WTC11 (cell line): ENCODE results near the gene SENP1. TPM values are rescaled to one million over a fixed set of nuclear protein-coding genes. Genes with fewer than 3 reads are reported as not detected.

Experiments used
- ATAC-seq: fragments of 200-7000 bp; cut with Tn5 transposase; 2 replicates; pipeline ENCODE4 v1.10.0; 2021; ENCODE audit warnings: mild to moderate bottlenecking, moderate library complexity
- CTCF ChIA-PET: fragments of 300-600 bp; sonication (Branson Sonifier 250); formaldehyde crosslinking; loops from one replicate; lab custom pipeline; 2021; ENCODE audit warnings: antibody characterized with exemption; lab: Charles Lee
- POLR2A ChIA-PET: fragments of 350-600 bp; sonication (Branson Sonifier 250); formaldehyde crosslinking; loops from one replicate; lab custom pipeline; 2021; ENCODE audit warnings: antibody characterized with exemption; lab: Charles Lee
- DNase-seq: peaks from one replicate; pipeline ENCODE4 v3.0.0; 2021; ENCODE audit warnings: low spot score
- H3K27ac Mint-ChIP-seq: 2 replicates; pipeline ENCODE4 v1.8.0; 2021; ENCODE audit warnings: mixed read lengths
- H3K27me3 Mint-ChIP-seq: 2 replicates; pipeline ENCODE4 v1.8.0; 2021; ENCODE audit warnings: low read depth, mild to moderate bottlenecking, moderate library complexity, mixed read lengths
- H3K36me3 Mint-ChIP-seq: 2 replicates; pipeline ENCODE4 v1.8.0; 2021; ENCODE audit warnings: mixed read lengths
- H3K4me1 Mint-ChIP-seq: 2 replicates; pipeline ENCODE4 v1.8.0; 2022; ENCODE audit warnings: mixed read lengths
- H3K4me3 Mint-ChIP-seq: 2 replicates; pipeline ENCODE4 v1.8.0; 2021; ENCODE audit warnings: mild to moderate bottlenecking, moderate library complexity, mixed read lengths
- H3K9me3 Mint-ChIP-seq: 2 replicates; pipeline ENCODE4 v1.8.0; 2021; ENCODE audit warnings: mixed read lengths
- ATF1 ChIP-seq: sonication (generic); formaldehyde crosslinking; IDR thresholded peaks from 2 replicates; pipeline ENCODE4 v1.8.1; 2023; ENCODE audit warnings: mild to moderate bottlenecking, moderate library complexity, missing genetic modification reagents
- EMX1 ChIP-seq: fragments of 250-450 bp; sonication (Bioruptor Pico); IDR thresholded peaks from 2 replicates; pipeline ENCODE4 v1.8.0; 2021; ENCODE audit warnings: mild to moderate bottlenecking
- GRHL2 ChIP-seq: fragments of 250-450 bp; sonication (Bioruptor Pico); IDR thresholded peaks from 2 replicates; pipeline ENCODE4 v1.8.0; 2022; ENCODE audit warnings: mild to moderate bottlenecking, moderate library complexity; ENCODE audit not compliant: insufficient replicate concordance, severe bottlenecking
- HMGA2 ChIP-seq: fragments of 250-450 bp; sonication (Bioruptor Pico); IDR thresholded peaks from 2 replicates; pipeline ENCODE4 v1.4.0; 2021; ENCODE audit warnings: mild to moderate bottlenecking, moderate library complexity
- IRF2 ChIP-seq: sonication (generic); formaldehyde crosslinking; IDR thresholded peaks from 2 replicates; pipeline ENCODE4 v1.8.0; 2022; ENCODE audit warnings: low read depth, missing genetic modification reagents, borderline replicate concordance
- NFATC4 ChIP-seq: fragments of 250-450 bp; sonication (Bioruptor Pico); IDR thresholded peaks from 2 replicates; pipeline ENCODE4 v1.9.0; 2021; ENCODE audit warnings: mild to moderate bottlenecking
- NFYB ChIP-seq: sonication (generic); formaldehyde crosslinking; conservative IDR thresholded peaks from 2 replicates; pipeline ENCODE4 v1.8.0; 2022; ENCODE audit warnings: low read depth, missing genetic modification reagents
- NR1H2 ChIP-seq: sonication (generic); formaldehyde crosslinking; IDR thresholded peaks from 2 replicates; pipeline ENCODE4 v1.9.0; 2021; ENCODE audit warnings: mild to moderate bottlenecking, moderate library complexity, missing genetic modification reagents
- NR2C2 ChIP-seq: sonication (generic); formaldehyde crosslinking; IDR thresholded peaks from 2 replicates; pipeline ENCODE4 v1.8.0; 2022; ENCODE audit warnings: mild to moderate bottlenecking, missing genetic modification reagents
- SP1 ChIP-seq: sonication (generic); formaldehyde crosslinking; conservative IDR thresholded peaks from 2 replicates; pipeline ENCODE4 v1.8.1; 2022; ENCODE audit warnings: missing genetic modification reagents
- TEAD1 ChIP-seq: sonication (generic); formaldehyde crosslinking; IDR thresholded peaks from 2 replicates; pipeline ENCODE4 v1.8.0; 2022; ENCODE audit warnings: mild to moderate bottlenecking, missing genetic modification reagents
- ZNF263 ChIP-seq: sonication (generic); formaldehyde crosslinking; IDR thresholded peaks from 2 replicates; pipeline ENCODE4 v1.8.1; 2022; ENCODE audit warnings: low read depth, mild to moderate bottlenecking, moderate library complexity, missing genetic modification reagents
- total RNA-seq: library from RNA; stranded (reverse); gene quantifications from 3 replicates; pipeline ENCODE4 v1.2.3, GENCODE V29; 2021
- TF ChIP-seq, protein P1 (sequence below): sonication (generic); formaldehyde crosslinking; conservative IDR thresholded peaks from 2 replicates; pipeline ENCODE4 v1.8.1; 2023; ENCODE audit warnings: mild to moderate bottlenecking, low read depth, missing genetic modification reagents, moderate library complexity
- TF ChIP-seq, protein P2 (sequence below): sonication (generic); formaldehyde crosslinking; IDR thresholded peaks from 2 replicates; pipeline ENCODE4 v1.8.0; 2022; ENCODE audit warnings: mild to moderate bottlenecking, missing genetic modification reagents
- TF ChIP-seq, protein P3 (sequence below): sonication (generic); formaldehyde crosslinking; IDR thresholded peaks from 2 replicates; pipeline ENCODE4 v1.8.0; 2022; ENCODE audit warnings: mild to moderate bottlenecking, missing genetic modification reagents

The SENP1 gene
- total RNA-seq, 1 experiment from 2014 or later, result 20.4 TPM

DNA sequence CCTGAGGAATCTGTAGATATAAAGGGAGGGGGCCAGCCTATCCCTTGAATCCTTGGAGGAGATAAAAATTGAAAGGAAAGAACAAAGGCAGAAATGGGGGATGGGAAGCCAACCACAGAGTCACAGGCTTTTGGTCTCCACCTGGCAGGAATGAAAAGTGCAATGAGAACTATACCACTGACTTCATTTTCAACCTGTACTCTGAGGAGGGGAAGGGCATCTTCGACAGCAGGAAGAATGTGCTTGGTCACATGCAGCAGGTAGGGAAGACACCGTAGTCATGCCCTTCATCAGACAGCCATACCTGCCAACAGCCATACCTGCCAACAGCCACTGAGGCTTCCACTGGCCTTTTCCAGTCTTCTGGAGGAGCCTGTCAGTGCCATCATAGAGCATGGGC lies 38.0 kb upstream of the SENP1 start:
- CTCF ChIA-PET, result interaction anchor here (0.9 to 2.5 kb wide), 2 partner anchors 14 to 400 kb away, joined by 3 to 21 read pairs; partner anchors contain the start of gene ASB8
- Mint-ChIP-seq H3K9me3 (no peaks in the 10 kb centered on the region), H3K27ac (peak overlapping the region; percentile 95), H3K27me3 (no peaks in the 10 kb centered on the region), H3K4me3 (peak overlapping the region; percentile 29), H3K36me3 (peaks cover 76% of the 10 kb centered on the region), H3K4me1 (peaks cover 42% of the 10 kb centered on the region)
- POLR2A ChIA-PET, result interaction anchor here (1.6 kb wide), 1 partner anchor 13 kb away, joined by 5 read pairs; no protein-coding TSS in a partner anchor
- TF ChIP-seq NR1H2 (CRISPR knock-in tag), result no peak
- TF ChIP-seq, protein P1, sequence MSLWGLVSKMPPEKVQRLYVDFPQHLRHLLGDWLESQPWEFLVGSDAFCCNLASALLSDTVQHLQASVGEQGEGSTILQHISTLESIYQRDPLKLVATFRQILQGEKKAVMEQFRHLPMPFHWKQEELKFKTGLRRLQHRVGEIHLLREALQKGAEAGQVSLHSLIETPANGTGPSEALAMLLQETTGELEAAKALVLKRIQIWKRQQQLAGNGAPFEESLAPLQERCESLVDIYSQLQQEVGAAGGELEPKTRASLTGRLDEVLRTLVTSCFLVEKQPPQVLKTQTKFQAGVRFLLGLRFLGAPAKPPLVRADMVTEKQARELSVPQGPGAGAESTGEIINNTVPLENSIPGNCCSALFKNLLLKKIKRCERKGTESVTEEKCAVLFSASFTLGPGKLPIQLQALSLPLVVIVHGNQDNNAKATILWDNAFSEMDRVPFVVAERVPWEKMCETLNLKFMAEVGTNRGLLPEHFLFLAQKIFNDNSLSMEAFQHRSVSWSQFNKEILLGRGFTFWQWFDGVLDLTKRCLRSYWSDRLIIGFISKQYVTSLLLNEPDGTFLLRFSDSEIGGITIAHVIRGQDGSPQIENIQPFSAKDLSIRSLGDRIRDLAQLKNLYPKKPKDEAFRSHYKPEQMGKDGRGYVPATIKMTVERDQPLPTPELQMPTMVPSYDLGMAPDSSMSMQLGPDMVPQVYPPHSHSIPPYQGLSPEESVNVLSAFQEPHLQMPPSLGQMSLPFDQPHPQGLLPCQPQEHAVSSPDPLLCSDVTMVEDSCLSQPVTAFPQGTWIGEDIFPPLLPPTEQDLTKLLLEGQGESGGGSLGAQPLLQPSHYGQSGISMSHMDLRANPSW (CRISPR knock-in tag), result no peak
- TF ChIP-seq ZNF263, result no peak
- TF ChIP-seq GRHL2 (CRISPR knock-in tag), result no peak
- no peak for DNase-seq
- ATAC-seq, result peak; percentile 31; the same call in 1 of the 2 replicates

DNA sequence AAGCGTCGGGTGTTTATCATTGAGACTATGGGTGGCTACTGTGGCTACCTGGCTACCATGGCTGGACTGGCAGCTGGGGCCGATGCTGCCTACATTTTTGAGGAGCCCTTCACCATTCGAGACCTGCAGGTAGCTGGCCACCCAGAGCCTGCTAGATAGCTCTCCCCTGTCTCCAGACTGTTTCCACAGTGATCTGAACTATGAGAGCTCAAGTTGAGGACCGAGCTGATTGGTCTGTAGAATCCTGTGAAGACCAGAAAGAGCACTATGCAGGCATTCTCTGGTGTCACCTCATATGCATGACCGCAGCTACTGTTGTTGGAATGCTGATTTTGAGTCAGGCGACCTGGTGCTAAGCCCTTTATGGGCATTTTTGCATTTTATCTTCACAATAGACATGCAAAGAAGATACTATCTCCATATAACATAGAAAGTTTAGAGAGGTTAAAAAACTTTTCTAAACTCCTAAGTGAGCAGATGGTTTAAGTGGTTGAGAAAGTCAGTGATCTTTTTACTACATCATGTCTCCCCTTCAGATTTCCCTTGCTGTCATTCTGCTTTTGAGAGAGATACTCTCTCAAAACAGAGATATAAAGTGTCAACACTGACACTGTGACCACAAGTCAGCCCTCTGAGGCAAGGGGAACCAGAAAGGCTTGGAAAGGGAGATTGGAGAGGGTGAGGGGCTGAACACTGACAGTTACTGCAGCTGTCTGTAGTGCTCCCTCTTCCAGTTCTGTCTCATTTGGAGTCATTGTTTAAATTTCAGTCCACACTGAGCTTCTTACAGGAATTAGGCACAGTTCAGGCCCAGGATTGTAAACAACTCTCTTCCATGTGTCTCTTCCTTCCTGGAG lies 37.2 kb upstream of the SENP1 start:
- ATAC-seq (peak; percentile 92), DNase-seq (peak; percentile 16)
- Mint-ChIP-seq H3K27me3 (no peaks in the 10 kb centered on the region), H3K4me1 (peaks cover 42% of the 10 kb centered on the region), H3K36me3 (peaks cover 75% of the 10 kb centered on the region), H3K4me3 (peak overlapping the region; percentile 29), H3K27ac (peak overlapping the region; percentile 95), H3K9me3 (no peaks in the 10 kb centered on the region)
- TF ChIP-seq IRF2 (CRISPR knock-in tag), result no peak
- TF ChIP-seq SP1 (CRISPR knock-in tag), result no peak
- TF ChIP-seq, protein P2, sequence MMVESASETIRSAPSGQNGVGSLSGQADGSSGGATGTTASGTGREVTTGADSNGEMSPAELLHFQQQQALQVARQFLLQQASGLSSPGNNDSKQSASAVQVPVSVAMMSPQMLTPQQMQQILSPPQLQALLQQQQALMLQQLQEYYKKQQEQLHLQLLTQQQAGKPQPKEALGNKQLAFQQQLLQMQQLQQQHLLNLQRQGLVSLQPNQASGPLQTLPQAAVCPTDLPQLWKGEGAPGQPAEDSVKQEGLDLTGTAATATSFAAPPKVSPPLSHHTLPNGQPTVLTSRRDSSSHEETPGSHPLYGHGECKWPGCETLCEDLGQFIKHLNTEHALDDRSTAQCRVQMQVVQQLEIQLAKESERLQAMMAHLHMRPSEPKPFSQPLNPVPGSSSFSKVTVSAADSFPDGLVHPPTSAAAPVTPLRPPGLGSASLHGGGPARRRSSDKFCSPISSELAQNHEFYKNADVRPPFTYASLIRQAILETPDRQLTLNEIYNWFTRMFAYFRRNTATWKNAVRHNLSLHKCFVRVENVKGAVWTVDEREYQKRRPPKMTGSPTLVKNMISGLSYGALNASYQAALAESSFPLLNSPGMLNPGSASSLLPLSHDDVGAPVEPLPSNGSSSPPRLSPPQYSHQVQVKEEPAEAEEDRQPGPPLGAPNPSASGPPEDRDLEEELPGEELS, result no peak
- no peak for TF ChIP-seq ATF1 (CRISPR knock-in tag)
- TF ChIP-seq TEAD1, result peak; percentile 74; the same call in 1 of the 2 replicates
- no peak for TF ChIP-seq NFATC4 (CRISPR knock-in tag)
- ChIA-PET POLR2A (interaction anchor here (1.0 to 1.6 kb wide), 3 partner anchors 13 to 40 kb away, joined by 3 to 5 read pairs (median 3); no protein-coding TSS in a partner anchor), CTCF (interaction anchor here (0.7 to 2.5 kb wide), 13 partner anchors 14 to 475 kb away, joined by 3 to 21 read pairs (median 4); partner anchors contain the start of genes ASB8, CCDC184, PFKM and SENP1)

DNA sequence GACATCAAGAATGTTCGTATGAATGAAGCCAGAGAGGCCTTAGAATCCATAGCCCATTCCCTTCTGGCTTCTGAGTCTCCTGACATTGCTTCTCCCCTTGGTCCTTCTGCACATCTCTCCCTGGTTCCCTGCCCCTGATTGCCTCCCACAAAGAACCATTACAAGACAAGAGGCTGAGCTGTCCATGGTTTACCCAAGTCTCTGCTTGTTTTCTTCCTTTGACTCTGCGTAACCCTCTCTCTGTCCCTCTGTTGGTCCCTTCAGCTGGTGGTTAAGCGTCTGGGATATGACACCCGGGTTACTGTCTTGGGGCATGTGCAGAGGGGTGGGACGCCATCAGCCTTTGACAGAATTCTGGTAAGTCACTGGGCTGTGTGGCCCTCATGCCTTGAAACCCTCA lies 29.1 kb upstream of the SENP1 start:
- H3K4me3 Mint-ChIP-seq, result no peak overlapping the region
- H3K27ac Mint-ChIP-seq, result no peak overlapping the region
- DNase-seq (no peak), ATAC-seq (no peak)
- H3K9me3 Mint-ChIP-seq, result no peaks in the 10 kb centered on the region
- H3K36me3 Mint-ChIP-seq, result peaks cover 67% of the 10 kb centered on the region
- H3K4me1 Mint-ChIP-seq, result no peaks in the 10 kb centered on the region
- TF ChIP-seq EMX1 (CRISPR knock-in tag) (no peak), HMGA2 (CRISPR knock-in tag) (no peak), NFYB (no peak), GRHL2 (CRISPR knock-in tag) (no peak), NR2C2 (no peak), IRF2 (CRISPR knock-in tag) (no peak)
- CTCF ChIA-PET, result no interaction called here
- no peaks in the 10 kb centered on the region for H3K27me3 Mint-ChIP-seq
- POLR2A ChIA-PET, result no interaction called here

DNA sequence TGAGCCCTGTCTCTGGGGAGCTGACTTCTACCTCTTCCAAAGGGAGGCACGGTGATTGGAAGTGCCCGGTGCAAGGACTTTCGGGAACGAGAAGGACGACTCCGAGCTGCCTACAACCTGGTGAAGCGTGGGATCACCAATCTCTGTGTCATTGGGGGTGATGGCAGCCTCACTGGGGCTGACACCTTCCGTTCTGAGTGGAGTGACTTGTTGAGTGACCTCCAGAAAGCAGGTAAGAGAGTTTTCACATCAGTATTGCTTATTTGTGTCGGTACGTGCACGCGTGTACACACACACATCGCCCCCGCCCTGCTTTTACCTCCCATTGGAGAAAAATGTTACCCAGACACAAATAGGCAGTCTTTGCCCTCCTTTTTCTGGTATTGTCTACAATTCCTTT lies 26.9 kb upstream of the SENP1 start:
- Mint-ChIP-seq H3K27me3 (no peaks in the 10 kb centered on the region), H3K27ac (no peak overlapping the region), H3K9me3 (no peaks in the 10 kb centered on the region), H3K4me1 (no peaks in the 10 kb centered on the region), H3K4me3 (no peak overlapping the region), H3K36me3 (peaks cover 59% of the 10 kb centered on the region)
- ATAC-seq (no peak), DNase-seq (no peak)
- ChIA-PET POLR2A (no interaction called here), CTCF (no interaction called here)
- TF ChIP-seq, protein P3, sequence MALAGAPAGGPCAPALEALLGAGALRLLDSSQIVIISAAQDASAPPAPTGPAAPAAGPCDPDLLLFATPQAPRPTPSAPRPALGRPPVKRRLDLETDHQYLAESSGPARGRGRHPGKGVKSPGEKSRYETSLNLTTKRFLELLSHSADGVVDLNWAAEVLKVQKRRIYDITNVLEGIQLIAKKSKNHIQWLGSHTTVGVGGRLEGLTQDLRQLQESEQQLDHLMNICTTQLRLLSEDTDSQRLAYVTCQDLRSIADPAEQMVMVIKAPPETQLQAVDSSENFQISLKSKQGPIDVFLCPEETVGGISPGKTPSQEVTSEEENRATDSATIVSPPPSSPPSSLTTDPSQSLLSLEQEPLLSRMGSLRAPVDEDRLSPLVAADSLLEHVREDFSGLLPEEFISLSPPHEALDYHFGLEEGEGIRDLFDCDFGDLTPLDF (CRISPR knock-in tag), result no peak
- TF ChIP-seq, protein P2, result no peak
- TF ChIP-seq NFATC4 (CRISPR knock-in tag), result no peak
